Measurements from ENCODE around the gene ZMYM4.

ZMYM4 gene

GRCh38 chr1:35350872-35351271 is 82.4 kb downstream of the ZMYM4 start:
- DNase-seq = no peak
- H3K27ac ChIP-seq = no peak overlapping the region
- no peaks in the 10 kb centered on the region for H3K36me3 ChIP-seq
- no peaks in the 10 kb centered on the region for H3K9me3 ChIP-seq
- no peaks in the 10 kb centered on the region for H3K27me3 ChIP-seq
- H3K4me3 ChIP-seq = no peak overlapping the region
- intact Hi-C loops (cut with DNase I; ENCODE audit: low total_unique reads) = no loop called here
- no peak for TF ChIP-seq CTCF (IDR thresholded peaks at IDR 0.05)
- no peaks in the 10 kb centered on the region for H3K4me1 ChIP-seq

GRCh38 chr1:35359995-35360394 is 91.5 kb downstream of the ZMYM4 start:
- H3K27me3 ChIP-seq = no peaks in the 10 kb centered on the region
- intact Hi-C loops (cut with DNase I; ENCODE audit: low total_unique reads) = no loop called here
- H3K9me3 ChIP-seq = no peaks in the 10 kb centered on the region
- TF ChIP-seq CTCF (IDR thresholded peaks at IDR 0.05) = no peak
- peaks cover 0 to 22% (median 14%) of the 10 kb centered on the region in 3 donors for H3K36me3 ChIP-seq
- no peaks in the 10 kb centered on the region for H3K4me1 ChIP-seq
- no peak overlapping the region for H3K4me3 ChIP-seq
- no peak for DNase-seq
- no peak overlapping the region for H3K27ac ChIP-seq

GRCh38 chr1:35361638-35362037 is 93.1 kb downstream of the ZMYM4 start:
- Histone ChIP-seq H3K27ac (no peak overlapping the region), H3K4me1 (no peaks in the 10 kb centered on the region), H3K36me3 (peaks cover 0 to 22% (median 14%) of the 10 kb centered on the region in 3 donors), H3K9me3 (no peaks in the 10 kb centered on the region), H3K4me3 (no peak overlapping the region), H3K27me3 (no peaks in the 10 kb centered on the region)
- TF ChIP-seq CTCF (IDR thresholded peaks at IDR 0.05) = no peak
- intact Hi-C loops (cut with DNase I; ENCODE audit: low total_unique reads) = no loop called here
- no peak for DNase-seq

GRCh38 chr1:35364741-35365140 is 96.2 kb downstream of the ZMYM4 start:
- no peak for DNase-seq
- Histone ChIP-seq H3K27ac (no peak overlapping the region), H3K9me3 (no peaks in the 10 kb centered on the region), H3K4me1 (peaks cover 0 to under 1% (median 0%) of the 10 kb centered on the region in 4 donors), H3K36me3 (peaks cover 0 to 28% (median 14%) of the 10 kb centered on the region in 3 donors), H3K4me3 (no peak overlapping the region), H3K27me3 (no peaks in the 10 kb centered on the region)
- intact Hi-C loops (cut with DNase I; ENCODE audit: low total_unique reads) = no loop called here
- no peak for TF ChIP-seq CTCF (IDR thresholded peaks at IDR 0.05)

- Histone ChIP-seq H3K9me3 (no peaks in the 10 kb centered on the region), H3K4me3 (no peak overlapping the region), H3K27ac (no peak overlapping the region), H3K4me1 (peaks cover 0 to 11% (median 0%) of the 10 kb centered on the region in 4 donors), H3K27me3 (no peaks in the 10 kb centered on the region), H3K36me3 (peaks cover 0 to 14% (median 0%) of the 10 kb centered on the region in 3 donors)
- no peak for DNase-seq
- TF ChIP-seq CTCF (IDR thresholded peaks at IDR 0.05) = no peak
- intact Hi-C loops (cut with DNase I; ENCODE audit: low total_unique reads) = no loop called here
These were observed 99.4 kb downstream of the ZMYM4 start for GRCh38 chr1:35367914-35368313.

Measured in tibial artery (tissue), 4 donors.